H1 (cell line): Measurements from ENCODE around the gene PREB. TPM values are rescaled to one million over a fixed set of nuclear protein-coding genes. Genes with fewer than 3 reads are reported as not detected.

ENCODE experiments used
- SRF ChIP-seq: IDR thresholded peaks from 2 replicates; pipeline ENCODE4 v1.6.1; 2011; ENCODE audit warnings: mild to moderate bottlenecking, low read depth, low read length, moderate library complexity
- polyA plus RNA-seq, 7 experiments: library from polyadenylated mRNA; depleted of rRNA in 3 of 7; stranded (reverse) in 5 of 7; unstranded in 2 of 7; fragments of >200 nt in 5 of 7; fragments of 200-250 nt in 2 of 7; gene quantifications; 1 replicate in 5 of 7; 2 replicates in 1 of 7; 4 replicates in 1 of 7; pipeline versions ENCODE4 v1.2.1 to v1.2.3, GENCODE V29; 2011 to 2013; ENCODE audit warnings: missing spikeins in 2 of 7, mixed read lengths in 2 of 7
- total RNA-seq: library from RNA; stranded (reverse); fragmentation: NEBNext Ultra II Directional; extraction: Animal tissue kit (Norgen Biotek cat#: 25700); gene quantifications from 2 replicates; pipeline ENCODE4 v1.2.1, GENCODE V29; 2021

Gene PREB
- total and polyA plus RNA-seq, 2 of the 8 experiments (the other 6 are each of a cell fraction or from before 2014, with no cell fraction given) = 54.1 to 72.2 TPM

- TF ChIP-seq SRF = no peak
These were observed 24.8 kb upstream of the PREB start (continued) for GRCh38 chr2:27159271-27159670.
